Measurements from ENCODE around the gene SSTR3.

DNA sequence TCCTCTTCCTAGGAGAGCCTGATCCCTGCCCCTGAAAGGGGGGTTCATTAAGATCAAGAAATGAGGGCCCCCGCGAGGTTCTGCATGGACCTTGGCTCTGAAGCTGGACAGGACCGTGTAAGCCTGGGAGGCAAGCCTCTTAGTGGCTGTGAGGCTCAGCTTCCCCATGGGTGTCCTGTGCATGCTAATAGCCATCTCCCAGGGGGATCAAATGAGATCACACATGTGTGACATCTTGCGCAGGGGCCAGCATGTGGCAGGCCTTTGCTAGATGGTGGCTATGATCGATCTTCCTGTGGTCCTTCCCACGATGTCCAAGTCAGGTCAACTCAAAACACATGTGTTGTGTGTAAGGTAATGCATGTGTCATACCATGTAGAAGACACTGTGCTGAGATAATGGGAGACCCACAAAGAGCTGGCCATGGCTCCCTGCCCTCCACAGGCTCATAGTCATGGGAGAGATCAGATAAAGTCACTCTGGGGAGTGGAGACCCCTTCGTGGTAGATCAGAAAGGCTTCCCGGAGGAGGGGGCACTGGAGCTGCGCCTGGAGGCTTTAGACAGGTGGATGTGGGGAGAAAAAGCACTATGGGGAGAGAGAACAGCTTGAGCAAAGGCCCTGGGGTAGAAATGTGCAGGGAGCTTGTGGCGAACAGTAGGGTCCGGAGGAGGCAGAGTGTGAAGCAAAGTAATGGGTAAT is 28.1 kb upstream of the SSTR3 start:
- TF ChIP-seq, protein P1, sequence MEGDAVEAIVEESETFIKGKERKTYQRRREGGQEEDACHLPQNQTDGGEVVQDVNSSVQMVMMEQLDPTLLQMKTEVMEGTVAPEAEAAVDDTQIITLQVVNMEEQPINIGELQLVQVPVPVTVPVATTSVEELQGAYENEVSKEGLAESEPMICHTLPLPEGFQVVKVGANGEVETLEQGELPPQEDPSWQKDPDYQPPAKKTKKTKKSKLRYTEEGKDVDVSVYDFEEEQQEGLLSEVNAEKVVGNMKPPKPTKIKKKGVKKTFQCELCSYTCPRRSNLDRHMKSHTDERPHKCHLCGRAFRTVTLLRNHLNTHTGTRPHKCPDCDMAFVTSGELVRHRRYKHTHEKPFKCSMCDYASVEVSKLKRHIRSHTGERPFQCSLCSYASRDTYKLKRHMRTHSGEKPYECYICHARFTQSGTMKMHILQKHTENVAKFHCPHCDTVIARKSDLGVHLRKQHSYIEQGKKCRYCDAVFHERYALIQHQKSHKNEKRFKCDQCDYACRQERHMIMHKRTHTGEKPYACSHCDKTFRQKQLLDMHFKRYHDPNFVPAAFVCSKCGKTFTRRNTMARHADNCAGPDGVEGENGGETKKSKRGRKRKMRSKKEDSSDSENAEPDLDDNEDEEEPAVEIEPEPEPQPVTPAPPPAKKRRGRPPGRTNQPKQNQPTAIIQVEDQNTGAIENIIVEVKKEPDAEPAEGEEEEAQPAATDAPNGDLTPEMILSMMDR (IDR thresholded peaks at IDR 0.05; ENCODE audit: poor library complexity, severe bottlenecking) = no peak
- TF ChIP-seq POLR2AphosphoS5 (IDR thresholded peaks at IDR 0.05) (no peak), REST (IDR thresholded peaks at IDR 0.05; ENCODE audit: borderline replicate concordance) (no peak), MXI1 (conservative IDR thresholded peaks at IDR 0.05; ENCODE audit: poor library complexity, severe bottlenecking) (no peak), EP300 (conservative IDR thresholded peaks at IDR 0.05; ENCODE audit: poor library complexity, severe bottlenecking) (no peak), TAF1 (IDR thresholded peaks at IDR 0.05; ENCODE audit: low read depth) (no peak), EZH2 (IDR thresholded peaks at IDR 0.05; ENCODE audit: borderline replicate concordance, insufficient read depth, low read length, poor library complexity, severe bottlenecking) (no peak)

Data from neural cell (in vitro differentiated cells).